ENCODE data around the gene IL5RA.

The IL5RA gene

GRCh38 chr3:3059645-3060044 lies 50.5 kb downstream of the IL5RA start:
- ATAC-seq: no peak
- TF ChIP-seq TSHZ2 (CRISPR knock-in tag; IDR thresholded peaks at IDR 0.05) (no peak), ZFP30 (CRISPR knock-in tag; IDR thresholded peaks at IDR 0.05) (no peak), ZNF70 (CRISPR knock-in tag; IDR thresholded peaks at IDR 0.05) (no peak), CSRNP3 (CRISPR knock-in tag; IDR thresholded peaks at IDR 0.05) (no peak), GLIS3 (CRISPR knock-in tag; IDR thresholded peaks at IDR 0.05) (no peak), CREB5 (CRISPR knock-in tag; IDR thresholded peaks at IDR 0.05; ENCODE audit: low read depth) (no peak), BACH2 (CRISPR knock-in tag; IDR thresholded peaks at IDR 0.05; ENCODE audit: borderline replicate concordance) (no peak), ESRRG (CRISPR knock-in tag; IDR thresholded peaks at IDR 0.05) (no peak), PATZ1 (CRISPR knock-in tag; IDR thresholded peaks at IDR 0.05; ENCODE audit: borderline replicate concordance) (no peak), CSDC2 (CRISPR knock-in tag; IDR thresholded peaks at IDR 0.05) (no peak)

- no peak for ATAC-seq
- TF ChIP-seq CSDC2 (CRISPR knock-in tag; IDR thresholded peaks at IDR 0.05) (no peak), OSR1 (CRISPR knock-in tag; IDR thresholded peaks at IDR 0.05) (no peak)
These were observed 56.2 kb downstream of the IL5RA start for GRCh38 chr3:3053974-3054373.

GRCh38 chr3:3038201-3038991 lies 71.8 kb downstream of the IL5RA start:
- TF ChIP-seq ARNTL (CRISPR knock-in tag; IDR thresholded peaks at IDR 0.05; ENCODE audit: borderline replicate concordance, low read depth) (no peak), TSHZ2 (CRISPR knock-in tag; IDR thresholded peaks at IDR 0.05) (no peak), ESRRG (CRISPR knock-in tag; IDR thresholded peaks at IDR 0.05) (no peak), BACH2 (CRISPR knock-in tag; IDR thresholded peaks at IDR 0.05; ENCODE audit: borderline replicate concordance) (no peak), CREB5 (CRISPR knock-in tag; IDR thresholded peaks at IDR 0.05; ENCODE audit: low read depth) (no peak), ZNF8 (CRISPR knock-in tag; IDR thresholded peaks at IDR 0.05) (no peak), CSDC2 (CRISPR knock-in tag; IDR thresholded peaks at IDR 0.05) (no peak)
- ATAC-seq: no peak

GRCh38 chr3:3037156-3037555 lies 73.0 kb downstream of the IL5RA start:
- ATAC-seq: no peak
- no peak for TF ChIP-seq ZNF8 (CRISPR knock-in tag; IDR thresholded peaks at IDR 0.05)
- TF ChIP-seq ISL1 (CRISPR knock-in tag; IDR thresholded peaks at IDR 0.05): no peak
- no peak for TF ChIP-seq ZC3H10 (CRISPR knock-in tag; IDR thresholded peaks at IDR 0.05)
- TF ChIP-seq TOX (CRISPR knock-in tag; IDR thresholded peaks at IDR 0.05; ENCODE audit: borderline replicate concordance): no peak
- TF ChIP-seq ZNF70 (CRISPR knock-in tag; IDR thresholded peaks at IDR 0.05): no peak
- no peak for TF ChIP-seq ZFP30 (CRISPR knock-in tag; IDR thresholded peaks at IDR 0.05)
- TF ChIP-seq ZFP3 (CRISPR knock-in tag; IDR thresholded peaks at IDR 0.05): no peak
- no peak for TF ChIP-seq ZNF565 (CRISPR knock-in tag; conservative IDR thresholded peaks at IDR 0.05; ENCODE audit: low read depth)
- no peak for TF ChIP-seq PATZ1 (CRISPR knock-in tag; IDR thresholded peaks at IDR 0.05; ENCODE audit: borderline replicate concordance)
- TF ChIP-seq RARB (CRISPR knock-in tag; IDR thresholded peaks at IDR 0.05): no peak
- no peak for TF ChIP-seq ARNTL (CRISPR knock-in tag; IDR thresholded peaks at IDR 0.05; ENCODE audit: borderline replicate concordance, low read depth)
- TF ChIP-seq TCF4 (CRISPR knock-in tag; IDR thresholded peaks at IDR 0.05; ENCODE audit: borderline replicate concordance): no peak

Measured in SK-N-SH treated with all-trans-retinoic acid at 6 μM for 48 hours (cell line).